GM23338 (cell line): ENCODE measurements around the gene GTF3C5. TPM values are rescaled to one million over a fixed set of nuclear protein-coding genes. Genes with fewer than 3 reads are reported as not detected.

Source experiments
- ATAC-seq: fragments of 200-7000 bp; cut with Tn5 transposase; 3 replicates; pipeline ENCODE4 v1.9.1; 2020
- DNase-seq: peaks from one replicate; pipeline ENCODE4 v3.0.0-alpha.2; 2015; ENCODE audit warnings: low spot score
- H2AFZ ChIP-seq: fragments of 200-600 bp; sonication (generic); 2 replicates; pipeline ENCODE4 v1.8.0; 2016; ENCODE audit warnings: antibody characterized with exemption, mild to moderate bottlenecking, moderate library complexity
- H3F3A ChIP-seq: fragments of 200-600 bp; sonication (generic); replicated peaks from 2 replicates; pipeline ENCODE4 v1.8.0; 2017; ENCODE audit warnings: antibody characterized with exemption, mixed run types, low read depth
- H3K27ac ChIP-seq: fragments of 200-600 bp; sonication (generic); 2 replicates; pipeline ENCODE4 v1.6.1; 2016; ENCODE audit warnings: low read depth
- H3K27me3 ChIP-seq: fragments of 200-600 bp; sonication (generic); 2 replicates; pipeline ENCODE4 v1.8.0; 2016; ENCODE audit warnings: mild to moderate bottlenecking, mixed run types, moderate library complexity; ENCODE audit not compliant: insufficient read depth
- H3K36me3 ChIP-seq: fragments of 200-600 bp; sonication (generic); 2 replicates; pipeline ENCODE4 v1.8.0; 2016; ENCODE audit warnings: mild to moderate bottlenecking; ENCODE audit not compliant: insufficient read depth
- H3K4me1 ChIP-seq: fragments of 200-600 bp; sonication (generic); 2 replicates; pipeline ENCODE4 v1.8.0; 2016; ENCODE audit warnings: mild to moderate bottlenecking, moderate library complexity; ENCODE audit not compliant: insufficient read depth
- H3K4me2 ChIP-seq: fragments of 200-600 bp; sonication (generic); 2 replicates; pipeline ENCODE4 v1.7.1; 2017; ENCODE audit warnings: mixed run types
- H3K4me3 ChIP-seq: fragments of 200-600 bp; sonication (generic); 2 replicates; pipeline ENCODE4 v1.6.1; 2016; ENCODE audit warnings: mixed run types
- H3K79me2 ChIP-seq: fragments of 200-600 bp; sonication (generic); replicated peaks from 2 replicates; pipeline ENCODE4 v1.8.0; 2017; ENCODE audit warnings: mild to moderate bottlenecking; ENCODE audit not compliant: insufficient read depth
- H3K9me2 ChIP-seq: fragments of 200-600 bp; sonication (generic); 2 replicates; pipeline ENCODE4 v1.8.0; 2017; ENCODE audit not compliant: insufficient read depth
- H4K20me1 ChIP-seq: fragments of 200-600 bp; sonication (generic); replicated peaks from 2 replicates; pipeline ENCODE4 v1.8.0; 2017; ENCODE audit warnings: mild to moderate bottlenecking; ENCODE audit not compliant: insufficient read depth
- H3K27ac Mint-ChIP-seq: 2 replicates; pipeline ENCODE4 v1.8.0; 2020; ENCODE audit warnings: inconsistent platforms, mild to moderate bottlenecking, moderate library complexity, mixed read lengths
- H3K27me3 Mint-ChIP-seq: 3 replicates; pipeline ENCODE4 v1.8.0; 2022; ENCODE audit warnings: low read depth, mild to moderate bottlenecking, moderate library complexity, mixed read lengths, inconsistent platforms; ENCODE audit not compliant: insufficient read depth, poor library complexity
- H3K36me3 Mint-ChIP-seq: 3 replicates; pipeline ENCODE4 v1.8.0; 2021; ENCODE audit warnings: low read depth, mild to moderate bottlenecking, inconsistent platforms, moderate library complexity, mixed read lengths
- H3K4me1 Mint-ChIP-seq: 3 replicates; pipeline ENCODE4 v1.8.0; 2020; ENCODE audit warnings: mild to moderate bottlenecking, inconsistent platforms, mixed read lengths
- H3K4me3 Mint-ChIP-seq: 3 replicates; pipeline ENCODE4 v1.8.0; 2021; ENCODE audit warnings: moderate library complexity, mild to moderate bottlenecking, inconsistent platforms, mixed read lengths
- H3K9me3 Mint-ChIP-seq: 3 replicates; pipeline ENCODE4 v1.8.0; 2020; ENCODE audit warnings: moderate library complexity, mild to moderate bottlenecking, inconsistent platforms, mixed read lengths
- CREB1 ChIP-seq: fragments of 250-450 bp; sonication (Bioruptor Pico); IDR thresholded peaks from 2 replicates; pipeline ENCODE4 v1.5.0; 2020; ENCODE audit warnings: low read depth, mild to moderate bottlenecking, moderate library complexity
- EZH2 ChIP-seq: fragments of 200-600 bp; sonication (generic); IDR thresholded peaks from one replicate; pipeline ENCODE4 v1.8.0; 2017; ENCODE audit warnings: antibody characterized with exemption, mild to moderate bottlenecking, low read depth; ENCODE audit not compliant: unreplicated experiment
- JUNB ChIP-seq: IDR thresholded peaks from one replicate; pipeline ENCODE4 v1.6.1; 2016; ENCODE audit warnings: antibody characterized with exemption; ENCODE audit not compliant: unreplicated experiment
- NANOG ChIP-seq: IDR thresholded peaks from 2 replicates; pipeline ENCODE4 v1.6.1; 2016; ENCODE audit warnings: antibody characterized with exemption, borderline replicate concordance
- POLR2AphosphoS5 ChIP-seq: IDR thresholded peaks from 2 replicates; pipeline ENCODE4 v1.6.1; 2016; ENCODE audit warnings: antibody characterized with exemption, low read depth
- ZNF331 ChIP-seq: fragments of 250-450 bp; sonication (Bioruptor Pico); IDR thresholded peaks from 2 replicates; pipeline ENCODE4 v1.5.0; 2020; ENCODE audit warnings: low read depth, mild to moderate bottlenecking, moderate library complexity
- polyA plus RNA-seq: library from polyadenylated mRNA; unstranded; fragments of >200 nt; fragmentation: Nextera tagmentation; extraction: Ambion mirVana; gene quantifications from 2 replicates; pipeline ENCODE4 v1.2.1, GENCODE V29; 2016
- total RNA-seq: library from RNA; depleted of rRNA; stranded (reverse); fragments of >200 nt; shearing (Covaris generic); gene quantifications from 2 replicates; pipeline ENCODE4 v1.2.3, GENCODE V29; 2014
- TF ChIP-seq, protein P1 (sequence below): IDR thresholded peaks from one replicate; pipeline ENCODE4 v1.6.1; 2018; ENCODE audit warnings: antibody characterized with exemption; ENCODE audit not compliant: unreplicated experiment
- TF ChIP-seq, protein P2 (sequence below), 2 experiments: fragments of 200-600 bp in 1 of 2; sonication (generic) in 1 of 2; conservative IDR thresholded peaks; 2 replicates each; pipeline versions ENCODE4 v1.5.1 to v1.6.1; 2016 to 2017; ENCODE audit warnings: antibody characterized with exemption in 2 of 2, low read depth in 2 of 2, mild to moderate bottlenecking in 2 of 2, moderate library complexity in 1 of 2
- TF ChIP-seq, protein P3 (sequence below): fragments of 250-450 bp; sonication (Bioruptor Pico); IDR thresholded peaks from 2 replicates; pipeline ENCODE4 v1.5.0; 2020; ENCODE audit warnings: mild to moderate bottlenecking, moderate library complexity
- TF ChIP-seq, protein P4 (sequence below): IDR thresholded peaks from 2 replicates; pipeline ENCODE4 v1.6.1; 2016; ENCODE audit warnings: antibody characterized with exemption

GTF3C5 gene
- total and polyA plus RNA-seq, 2 experiments from 2014 or later, result 46.0 to 78.8 TPM

DNA sequence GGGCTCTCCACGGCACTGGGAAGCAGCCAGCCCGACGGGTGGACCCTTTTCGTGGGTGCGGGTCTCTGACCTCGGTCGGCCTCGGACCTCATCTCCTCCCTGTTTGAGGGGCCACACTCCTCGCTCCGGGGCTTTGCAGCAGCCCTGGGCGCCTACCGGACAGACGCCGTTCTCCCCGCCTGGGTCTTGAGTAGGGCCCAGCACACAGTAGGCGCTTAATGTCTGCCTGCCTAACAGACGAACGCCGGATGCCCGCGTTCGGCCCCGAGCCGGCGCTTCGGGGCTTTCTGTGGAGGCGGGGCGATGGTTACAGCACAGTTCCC is 842 bp upstream of the GTF3C5 start:
- H3K36me3 Mint-ChIP-seq, result peaks cover 20% of the 10 kb centered on the region
- H3K27ac ChIP-seq, result no peak overlapping the region
- ATAC-seq, result peak; percentile 10

More for the DNA sequence above, 842 bp upstream of the GTF3C5 start:
- peaks cover 22% of the 10 kb centered on the region for H4K20me1 ChIP-seq
- H3K9me2 ChIP-seq, result 0 out of 2 replicates have a peak, but pooled peaks cover 3% of the 10 kb centered on the region
- H3K4me1 ChIP-seq, result peaks cover 9% of the 10 kb centered on the region; the same call in 1 of the 2 replicates
- peak overlapping the region; percentile 59 for H3K4me3 ChIP-seq
- peak overlapping the region; percentile 85 for H3K4me2 ChIP-seq
- TF ChIP-seq CREB1 (no peak), POLR2AphosphoS5 (no peak), NANOG (no peak), ZNF331 (CRISPR knock-in tag) (no peak), EZH2 (no peak), JUNB (no peak)
- TF ChIP-seq, protein P1, sequence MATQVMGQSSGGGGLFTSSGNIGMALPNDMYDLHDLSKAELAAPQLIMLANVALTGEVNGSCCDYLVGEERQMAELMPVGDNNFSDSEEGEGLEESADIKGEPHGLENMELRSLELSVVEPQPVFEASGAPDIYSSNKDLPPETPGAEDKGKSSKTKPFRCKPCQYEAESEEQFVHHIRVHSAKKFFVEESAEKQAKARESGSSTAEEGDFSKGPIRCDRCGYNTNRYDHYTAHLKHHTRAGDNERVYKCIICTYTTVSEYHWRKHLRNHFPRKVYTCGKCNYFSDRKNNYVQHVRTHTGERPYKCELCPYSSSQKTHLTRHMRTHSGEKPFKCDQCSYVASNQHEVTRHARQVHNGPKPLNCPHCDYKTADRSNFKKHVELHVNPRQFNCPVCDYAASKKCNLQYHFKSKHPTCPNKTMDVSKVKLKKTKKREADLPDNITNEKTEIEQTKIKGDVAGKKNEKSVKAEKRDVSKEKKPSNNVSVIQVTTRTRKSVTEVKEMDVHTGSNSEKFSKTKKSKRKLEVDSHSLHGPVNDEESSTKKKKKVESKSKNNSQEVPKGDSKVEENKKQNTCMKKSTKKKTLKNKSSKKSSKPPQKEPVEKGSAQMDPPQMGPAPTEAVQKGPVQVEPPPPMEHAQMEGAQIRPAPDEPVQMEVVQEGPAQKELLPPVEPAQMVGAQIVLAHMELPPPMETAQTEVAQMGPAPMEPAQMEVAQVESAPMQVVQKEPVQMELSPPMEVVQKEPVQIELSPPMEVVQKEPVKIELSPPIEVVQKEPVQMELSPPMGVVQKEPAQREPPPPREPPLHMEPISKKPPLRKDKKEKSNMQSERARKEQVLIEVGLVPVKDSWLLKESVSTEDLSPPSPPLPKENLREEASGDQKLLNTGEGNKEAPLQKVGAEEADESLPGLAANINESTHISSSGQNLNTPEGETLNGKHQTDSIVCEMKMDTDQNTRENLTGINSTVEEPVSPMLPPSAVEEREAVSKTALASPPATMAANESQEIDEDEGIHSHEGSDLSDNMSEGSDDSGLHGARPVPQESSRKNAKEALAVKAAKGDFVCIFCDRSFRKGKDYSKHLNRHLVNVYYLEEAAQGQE, result no peak
- TF ChIP-seq, protein P2, sequence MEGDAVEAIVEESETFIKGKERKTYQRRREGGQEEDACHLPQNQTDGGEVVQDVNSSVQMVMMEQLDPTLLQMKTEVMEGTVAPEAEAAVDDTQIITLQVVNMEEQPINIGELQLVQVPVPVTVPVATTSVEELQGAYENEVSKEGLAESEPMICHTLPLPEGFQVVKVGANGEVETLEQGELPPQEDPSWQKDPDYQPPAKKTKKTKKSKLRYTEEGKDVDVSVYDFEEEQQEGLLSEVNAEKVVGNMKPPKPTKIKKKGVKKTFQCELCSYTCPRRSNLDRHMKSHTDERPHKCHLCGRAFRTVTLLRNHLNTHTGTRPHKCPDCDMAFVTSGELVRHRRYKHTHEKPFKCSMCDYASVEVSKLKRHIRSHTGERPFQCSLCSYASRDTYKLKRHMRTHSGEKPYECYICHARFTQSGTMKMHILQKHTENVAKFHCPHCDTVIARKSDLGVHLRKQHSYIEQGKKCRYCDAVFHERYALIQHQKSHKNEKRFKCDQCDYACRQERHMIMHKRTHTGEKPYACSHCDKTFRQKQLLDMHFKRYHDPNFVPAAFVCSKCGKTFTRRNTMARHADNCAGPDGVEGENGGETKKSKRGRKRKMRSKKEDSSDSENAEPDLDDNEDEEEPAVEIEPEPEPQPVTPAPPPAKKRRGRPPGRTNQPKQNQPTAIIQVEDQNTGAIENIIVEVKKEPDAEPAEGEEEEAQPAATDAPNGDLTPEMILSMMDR (conservative IDR thresholded peaks at IDR 0.05; ENCODE audit: low read depth in 2 of 2), result no peak
- TF ChIP-seq, protein P3, sequence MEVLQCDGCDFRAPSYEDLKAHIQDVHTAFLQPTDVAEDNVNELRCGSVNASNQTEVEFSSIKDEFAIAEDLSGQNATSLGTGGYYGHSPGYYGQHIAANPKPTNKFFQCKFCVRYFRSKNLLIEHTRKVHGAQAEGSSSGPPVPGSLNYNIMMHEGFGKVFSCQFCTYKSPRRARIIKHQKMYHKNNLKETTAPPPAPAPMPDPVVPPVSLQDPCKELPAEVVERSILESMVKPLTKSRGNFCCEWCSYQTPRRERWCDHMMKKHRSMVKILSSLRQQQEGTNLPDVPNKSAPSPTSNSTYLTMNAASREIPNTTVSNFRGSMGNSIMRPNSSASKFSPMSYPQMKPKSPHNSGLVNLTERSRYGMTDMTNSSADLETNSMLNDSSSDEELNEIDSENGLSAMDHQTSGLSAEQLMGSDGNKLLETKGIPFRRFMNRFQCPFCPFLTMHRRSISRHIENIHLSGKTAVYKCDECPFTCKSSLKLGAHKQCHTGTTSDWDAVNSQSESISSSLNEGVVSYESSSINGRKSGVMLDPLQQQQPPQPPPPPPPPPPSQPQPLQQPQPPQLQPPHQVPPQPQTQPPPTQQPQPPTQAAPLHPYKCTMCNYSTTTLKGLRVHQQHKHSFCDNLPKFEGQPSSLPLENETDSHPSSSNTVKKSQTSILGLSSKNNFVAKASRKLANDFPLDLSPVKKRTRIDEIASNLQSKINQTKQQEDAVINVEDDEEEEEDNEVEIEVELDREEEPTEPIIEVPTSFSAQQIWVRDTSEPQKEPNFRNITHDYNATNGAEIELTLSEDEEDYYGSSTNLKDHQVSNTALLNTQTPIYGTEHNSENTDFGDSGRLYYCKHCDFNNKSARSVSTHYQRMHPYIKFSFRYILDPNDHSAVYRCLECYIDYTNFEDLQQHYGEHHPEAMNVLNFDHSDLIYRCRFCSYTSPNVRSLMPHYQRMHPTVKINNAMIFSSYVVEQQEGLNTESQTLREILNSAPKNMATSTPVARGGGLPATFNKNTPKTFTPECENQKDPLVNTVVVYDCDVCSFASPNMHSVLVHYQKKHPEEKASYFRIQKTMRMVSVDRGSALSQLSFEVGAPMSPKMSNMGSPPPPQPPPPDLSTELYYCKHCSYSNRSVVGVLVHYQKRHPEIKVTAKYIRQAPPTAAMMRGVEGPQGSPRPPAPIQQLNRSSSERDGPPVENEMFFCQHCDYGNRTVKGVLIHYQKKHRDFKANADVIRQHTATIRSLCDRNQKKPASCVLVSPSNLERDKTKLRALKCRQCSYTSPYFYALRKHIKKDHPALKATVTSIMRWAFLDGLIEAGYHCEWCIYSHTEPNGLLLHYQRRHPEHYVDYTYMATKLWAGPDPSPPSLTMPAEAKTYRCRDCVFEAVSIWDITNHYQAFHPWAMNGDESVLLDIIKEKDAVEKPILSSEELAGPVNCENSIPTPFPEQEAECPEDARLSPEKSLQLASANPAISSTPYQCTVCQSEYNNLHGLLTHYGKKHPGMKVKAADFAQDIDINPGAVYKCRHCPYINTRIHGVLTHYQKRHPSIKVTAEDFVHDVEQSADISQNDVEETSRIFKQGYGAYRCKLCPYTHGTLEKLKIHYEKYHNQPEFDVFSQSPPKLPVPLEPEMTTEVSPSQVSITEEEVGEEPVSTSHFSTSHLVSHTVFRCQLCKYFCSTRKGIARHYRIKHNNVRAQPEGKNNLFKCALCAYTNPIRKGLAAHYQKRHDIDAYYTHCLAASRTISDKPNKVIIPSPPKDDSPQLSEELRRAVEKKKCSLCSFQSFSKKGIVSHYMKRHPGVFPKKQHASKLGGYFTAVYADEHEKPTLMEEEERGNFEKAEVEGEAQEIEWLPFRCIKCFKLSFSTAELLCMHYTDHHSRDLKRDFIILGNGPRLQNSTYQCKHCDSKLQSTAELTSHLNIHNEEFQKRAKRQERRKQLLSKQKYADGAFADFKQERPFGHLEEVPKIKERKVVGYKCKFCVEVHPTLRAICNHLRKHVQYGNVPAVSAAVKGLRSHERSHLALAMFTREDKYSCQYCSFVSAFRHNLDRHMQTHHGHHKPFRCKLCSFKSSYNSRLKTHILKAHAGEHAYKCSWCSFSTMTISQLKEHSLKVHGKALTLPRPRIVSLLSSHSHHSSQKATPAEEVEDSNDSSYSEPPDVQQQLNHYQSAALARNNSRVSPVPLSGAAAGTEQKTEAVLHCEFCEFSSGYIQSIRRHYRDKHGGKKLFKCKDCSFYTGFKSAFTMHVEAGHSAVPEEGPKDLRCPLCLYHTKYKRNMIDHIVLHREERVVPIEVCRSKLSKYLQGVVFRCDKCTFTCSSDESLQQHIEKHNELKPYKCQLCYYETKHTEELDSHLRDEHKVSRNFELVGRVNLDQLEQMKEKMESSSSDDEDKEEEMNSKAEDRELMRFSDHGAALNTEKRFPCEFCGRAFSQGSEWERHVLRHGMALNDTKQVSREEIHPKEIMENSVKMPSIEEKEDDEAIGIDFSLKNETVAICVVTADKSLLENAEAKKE, result no peak
- TF ChIP-seq, protein P4, sequence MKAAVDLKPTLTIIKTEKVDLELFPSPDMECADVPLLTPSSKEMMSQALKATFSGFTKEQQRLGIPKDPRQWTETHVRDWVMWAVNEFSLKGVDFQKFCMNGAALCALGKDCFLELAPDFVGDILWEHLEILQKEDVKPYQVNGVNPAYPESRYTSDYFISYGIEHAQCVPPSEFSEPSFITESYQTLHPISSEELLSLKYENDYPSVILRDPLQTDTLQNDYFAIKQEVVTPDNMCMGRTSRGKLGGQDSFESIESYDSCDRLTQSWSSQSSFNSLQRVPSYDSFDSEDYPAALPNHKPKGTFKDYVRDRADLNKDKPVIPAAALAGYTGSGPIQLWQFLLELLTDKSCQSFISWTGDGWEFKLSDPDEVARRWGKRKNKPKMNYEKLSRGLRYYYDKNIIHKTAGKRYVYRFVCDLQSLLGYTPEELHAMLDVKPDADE, result no peak
- H3K9me3 Mint-ChIP-seq, result peaks cover 20% of the 10 kb centered on the region; the same call in 2 of the 3 replicates
- peaks cover 18% of the 10 kb centered on the region for H3K4me1 Mint-ChIP-seq
- peak overlapping the region; percentile 82 for H3K27ac Mint-ChIP-seq
- H3K27me3 ChIP-seq, result no peaks in the 10 kb centered on the region
- H3K27me3 Mint-ChIP-seq, result peaks cover 10% of the 10 kb centered on the region
- no peaks in the 10 kb centered on the region for H3K36me3 ChIP-seq
- DNase-seq, result no peak
- no peaks in the 10 kb centered on the region for H3F3A ChIP-seq
- H3K4me3 Mint-ChIP-seq, result peak overlapping the region; percentile 99
- H2AFZ ChIP-seq, result peak overlapping the region; percentile 4; the same call in 1 of the 2 replicates
- H3K79me2 ChIP-seq, result peaks cover 47% of the 10 kb centered on the region
